ENCODE data around the gene SCN8A. TPM values are rescaled to one million over a fixed set of nuclear protein-coding genes. Genes with fewer than 3 reads are reported as not detected.

SCN8A gene
- total and polyA plus RNA-seq, 2 donors from 2014 or later: 0.34 to 1.4 TPM

- Histone ChIP-seq H3K36me3 (ENCODE audit: control insufficient read depth in 2 of 3, insufficient read depth in 3 of 3, low read length in 3 of 3) (no peaks in the 10 kb centered on the region), H3K4me1 (ENCODE audit: control insufficient read depth in 2 of 3, insufficient read depth in 2 of 3, low read depth in 1 of 3, low read length in 3 of 3) (no peaks in the 10 kb centered on the region), H3K27me3 (ENCODE audit: control insufficient read depth, insufficient read depth, low read length) (no peaks in the 10 kb centered on the region), H3K4me3 (ENCODE audit: low read length in 3 of 3) (no peak overlapping the region), H3K9ac (ENCODE audit: low read length in 3 of 3) (no peak overlapping the region), H3K9me3 (ENCODE audit: control insufficient read depth in 2 of 3, insufficient read depth in 1 of 3, low read length in 3 of 3) (no peaks in the 10 kb centered on the region), H3K27ac (ENCODE audit: low read depth in 2 of 2, low read length in 2 of 2) (no peak overlapping the region)
- DNase-seq: no peak
- no peak for FAIRE-seq
- TF ChIP-seq CTCF (IDR thresholded peaks at IDR 0.05; ENCODE audit: borderline replicate concordance, extremely low read depth, insufficient read depth): no peak
- intact Hi-C loops (cut with DNase I): no loop called here
Observed at GRCh38 chr12:51625370-51625769, 34.3 kb downstream of the SCN8A start.

- DNase-seq: no peak
- H3K9me3 ChIP-seq (ENCODE audit: control insufficient read depth in 2 of 3, insufficient read depth in 1 of 3, low read length in 3 of 3): no peaks in the 10 kb centered on the region
- H3K27ac ChIP-seq (ENCODE audit: low read depth in 2 of 2, low read length in 2 of 2): no peak overlapping the region
- H3K27me3 ChIP-seq (ENCODE audit: control insufficient read depth, insufficient read depth, low read length): no peaks in the 10 kb centered on the region
- H3K4me1 ChIP-seq (ENCODE audit: control insufficient read depth in 2 of 3, insufficient read depth in 2 of 3, low read depth in 1 of 3, low read length in 3 of 3): no peaks in the 10 kb centered on the region
- TF ChIP-seq CTCF (IDR thresholded peaks at IDR 0.05; ENCODE audit: borderline replicate concordance, extremely low read depth, insufficient read depth): no peak
- H3K4me3 ChIP-seq (ENCODE audit: low read length in 3 of 3): no peak overlapping the region
- FAIRE-seq: no peak
- H3K9ac ChIP-seq (ENCODE audit: low read length in 3 of 3): no peak overlapping the region
- H3K36me3 ChIP-seq (ENCODE audit: control insufficient read depth in 2 of 3, insufficient read depth in 3 of 3, low read length in 3 of 3): no peaks in the 10 kb centered on the region
- intact Hi-C loops (cut with DNase I): no loop called here
Observed at GRCh38 chr12:51626115-51626514, 35.1 kb downstream of the SCN8A start.

GRCh38 chr12:51626629-51627028 is 35.6 kb downstream of the SCN8A start:
- no peak for DNase-seq
- Histone ChIP-seq H3K36me3 (ENCODE audit: control insufficient read depth in 2 of 3, insufficient read depth in 3 of 3, low read length in 3 of 3) (no peaks in the 10 kb centered on the region), H3K4me3 (ENCODE audit: low read length in 3 of 3) (no peak overlapping the region), H3K27me3 (ENCODE audit: control insufficient read depth, insufficient read depth, low read length) (no peaks in the 10 kb centered on the region), H3K27ac (ENCODE audit: low read depth in 2 of 2, low read length in 2 of 2) (no peak overlapping the region), H3K9me3 (ENCODE audit: control insufficient read depth in 2 of 3, insufficient read depth in 1 of 3, low read length in 3 of 3) (no peaks in the 10 kb centered on the region), H3K9ac (ENCODE audit: low read length in 3 of 3) (no peak overlapping the region), H3K4me1 (ENCODE audit: control insufficient read depth in 2 of 3, insufficient read depth in 2 of 3, low read depth in 1 of 3, low read length in 3 of 3) (no peaks in the 10 kb centered on the region)
- intact Hi-C loops (cut with DNase I): no loop called here
- peak; percentile 54 for FAIRE-seq
- no peak for TF ChIP-seq CTCF (IDR thresholded peaks at IDR 0.05; ENCODE audit: borderline replicate concordance, extremely low read depth, insufficient read depth)

GRCh38 chr12:51630256-51630880 is 39.3 kb downstream of the SCN8A start:
- DNase-seq (no peak), FAIRE-seq (no peak)
- no peak for TF ChIP-seq CTCF (IDR thresholded peaks at IDR 0.05; ENCODE audit: borderline replicate concordance, extremely low read depth, insufficient read depth)
- H3K9ac ChIP-seq (ENCODE audit: low read length in 3 of 3): no peak overlapping the region
- H3K36me3 ChIP-seq (ENCODE audit: control insufficient read depth in 2 of 3, insufficient read depth in 3 of 3, low read length in 3 of 3): no peaks in the 10 kb centered on the region
- H3K27me3 ChIP-seq (ENCODE audit: control insufficient read depth, insufficient read depth, low read length): no peaks in the 10 kb centered on the region
- intact Hi-C loops (cut with DNase I): no loop called here
- H3K4me1 ChIP-seq (ENCODE audit: control insufficient read depth in 2 of 3, insufficient read depth in 2 of 3, low read depth in 1 of 3, low read length in 3 of 3): no peaks in the 10 kb centered on the region
- no peak overlapping the region for H3K4me3 ChIP-seq (ENCODE audit: low read length in 3 of 3)
- no peaks in the 10 kb centered on the region for H3K9me3 ChIP-seq (ENCODE audit: control insufficient read depth in 2 of 3, insufficient read depth in 1 of 3, low read length in 3 of 3)
- no peak overlapping the region for H3K27ac ChIP-seq (ENCODE audit: low read depth in 2 of 2, low read length in 2 of 2)
